CD4-positive, alpha-beta T cell (primary cell): ENCODE results near the gene EMC9. TPM values are rescaled to one million over a fixed set of nuclear protein-coding genes. Genes with fewer than 3 reads are reported as not detected.

Experiments
- ATAC-seq: fragments of 200-7000 bp; cut with Tn5 transposase; one replicate; pipeline ENCODE4 v1.10.0; 2022; ENCODE audit warnings: mild to moderate bottlenecking; ENCODE audit not compliant: poor library complexity
- CTCF ChIA-PET: fragments of 350-600 bp; sonication (Branson Sonifier 250); formaldehyde crosslinking; loops from one replicate; lab custom pipeline; 2021; ENCODE audit warnings: antibody characterized with exemption, inconsistent platforms; lab: Charles Lee
- POLR2A ChIA-PET: fragments of 350-600 bp; sonication (Branson Sonifier 250); formaldehyde crosslinking; loops from one replicate; lab custom pipeline; 2021; ENCODE audit warnings: antibody characterized with exemption, inconsistent platforms; lab: Charles Lee
- DNase-seq, 14 experiments: peaks; one replicate each; pipeline ENCODE4 v3.0.0-alpha.2; 2013 to 2020; ENCODE audit warnings: mixed read lengths in 2 of 14
- H3K27ac ChIP-seq, 2 donors: one replicate each; pipeline versions ENCODE4 v1.5.1 to v1.7.0; 2013; ENCODE audit warnings: low read length in 2 of 2, low read depth in 1 of 2, mild to moderate bottlenecking in 1 of 2
- H3K27me3 ChIP-seq, 2 experiments: 1 replicate in 1 of 2; 2 replicates in 1 of 2; pipeline versions ENCODE4 v1.6.1 to v1.7.0; 2013; ENCODE audit warnings: low read length in 2 of 2, control low read depth in 1 of 2, mild to moderate bottlenecking in 1 of 2, moderate library complexity in 1 of 2; ENCODE audit not compliant: insufficient read depth in 2 of 2, control insufficient read depth in 1 of 2
- H3K36me3 ChIP-seq: one replicate; pipeline ENCODE4 v1.6.1; 2013; ENCODE audit warnings: low read length, control low read depth; ENCODE audit not compliant: insufficient read depth
- H3K4me1 ChIP-seq: one replicate; pipeline ENCODE4 v1.6.1; 2013; ENCODE audit warnings: low read length, control low read depth; ENCODE audit not compliant: insufficient read depth
- H3K4me3 ChIP-seq: one replicate; pipeline ENCODE4 v1.5.1; 2013; ENCODE audit warnings: mild to moderate bottlenecking, low read length, moderate library complexity
- H3K9me3 ChIP-seq, 2 experiments: 1 replicate in 1 of 2; 2 replicates in 1 of 2; pipeline versions ENCODE4 v1.6.1 to v1.7.0; 2013; ENCODE audit warnings: low read length in 2 of 2, mild to moderate bottlenecking in 2 of 2, control low read depth in 1 of 2, moderate library complexity in 1 of 2; ENCODE audit not compliant: control insufficient read depth in 1 of 2, insufficient read depth in 1 of 2
- H3K27ac Mint-ChIP-seq: one replicate; pipeline ENCODE4 v1.8.0; 2020; ENCODE audit warnings: mixed read lengths
- H3K27me3 Mint-ChIP-seq: one replicate; pipeline ENCODE4 v1.8.0; 2021; ENCODE audit warnings: mixed read lengths
- H3K36me3 Mint-ChIP-seq: one replicate; pipeline ENCODE4 v1.8.0; 2021; ENCODE audit warnings: low read depth, mixed read lengths
- H3K4me1 Mint-ChIP-seq: one replicate; pipeline ENCODE4 v1.8.0; 2021; ENCODE audit warnings: low read depth, mixed read lengths
- H3K4me3 Mint-ChIP-seq: one replicate; pipeline ENCODE4 v1.8.0; 2020; ENCODE audit warnings: mild to moderate bottlenecking, mixed read lengths
- H3K9me3 Mint-ChIP-seq: one replicate; pipeline ENCODE4 v1.8.0; 2020; ENCODE audit warnings: mixed read lengths
- intact Hi-C, 2 experiments: fragments of 100-400 bp; cut with DNase I in 1 of 2; cut with micrococcal nuclease in 1 of 2; formaldehyde crosslinking; loops; one replicate each; pipeline versions ENCODE4 v1.15.1 to v1.9.0; 2023 to 2025; cut with DNase I, micrococcal nuclease
- total RNA-seq, 174 experiments: library from RNA in 2 of 174; stranded (reverse) in 2 of 174; gene quantifications; one replicate each; pipeline ENCODE4 v1.2.3 and lab custom pipeline; 2021 to 2026
- TF ChIP-seq, protein P1 (sequence below): fragments of 200-600 bp; IDR thresholded peaks from one replicate; pipeline ENCODE4 v1.8.0; 2022; ENCODE audit warnings: antibody characterized with exemption, mild to moderate bottlenecking

EMC9 gene
- total RNA-seq, 2 experiments from 2014 or later = 11.8 to 13.1 TPM

GRCh38 chr14:24150993-24151392 lies 9.6 kb upstream of the EMC9 start:
- Mint-ChIP-seq H3K27me3 (no peaks in the 10 kb centered on the region), H3K9me3 (no peaks in the 10 kb centered on the region), H3K4me3 (no peak overlapping the region), H3K27ac (no peak overlapping the region), H3K36me3 (peaks cover 87% of the 10 kb centered on the region), H3K4me1 (peaks cover 38% of the 10 kb centered on the region)
- H3K27me3 ChIP-seq = no peaks in the 10 kb centered on the region
- H3K4me3 ChIP-seq = no peak overlapping the region
- H3K9me3 ChIP-seq = no peaks in the 10 kb centered on the region
- ATAC-seq (no peak), DNase-seq (no peak)
- H3K36me3 ChIP-seq = peaks cover 59% of the 10 kb centered on the region
- ChIA-PET CTCF (interaction anchor here (0.5 to 5.5 kb wide), 2 partner anchors 10 to 167 kb away, joined by 3 to 32 read pairs; partner anchors contain the start of gene IRF9), POLR2A (interaction anchor here (0.6 to 8.1 kb wide), 5 partner anchors 10 to 712 kb away, joined by 3 to 154 read pairs (median 15); partner anchors contain the start of genes DCAF11, EMC9, IRF9 and NRL)
- peaks cover 43% of the 10 kb centered on the region for H3K4me1 ChIP-seq
- intact Hi-C loops = no loop called here
- no peak overlapping the region for H3K27ac ChIP-seq
- TF ChIP-seq, protein P1, sequence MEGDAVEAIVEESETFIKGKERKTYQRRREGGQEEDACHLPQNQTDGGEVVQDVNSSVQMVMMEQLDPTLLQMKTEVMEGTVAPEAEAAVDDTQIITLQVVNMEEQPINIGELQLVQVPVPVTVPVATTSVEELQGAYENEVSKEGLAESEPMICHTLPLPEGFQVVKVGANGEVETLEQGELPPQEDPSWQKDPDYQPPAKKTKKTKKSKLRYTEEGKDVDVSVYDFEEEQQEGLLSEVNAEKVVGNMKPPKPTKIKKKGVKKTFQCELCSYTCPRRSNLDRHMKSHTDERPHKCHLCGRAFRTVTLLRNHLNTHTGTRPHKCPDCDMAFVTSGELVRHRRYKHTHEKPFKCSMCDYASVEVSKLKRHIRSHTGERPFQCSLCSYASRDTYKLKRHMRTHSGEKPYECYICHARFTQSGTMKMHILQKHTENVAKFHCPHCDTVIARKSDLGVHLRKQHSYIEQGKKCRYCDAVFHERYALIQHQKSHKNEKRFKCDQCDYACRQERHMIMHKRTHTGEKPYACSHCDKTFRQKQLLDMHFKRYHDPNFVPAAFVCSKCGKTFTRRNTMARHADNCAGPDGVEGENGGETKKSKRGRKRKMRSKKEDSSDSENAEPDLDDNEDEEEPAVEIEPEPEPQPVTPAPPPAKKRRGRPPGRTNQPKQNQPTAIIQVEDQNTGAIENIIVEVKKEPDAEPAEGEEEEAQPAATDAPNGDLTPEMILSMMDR = no peak

DNA sequence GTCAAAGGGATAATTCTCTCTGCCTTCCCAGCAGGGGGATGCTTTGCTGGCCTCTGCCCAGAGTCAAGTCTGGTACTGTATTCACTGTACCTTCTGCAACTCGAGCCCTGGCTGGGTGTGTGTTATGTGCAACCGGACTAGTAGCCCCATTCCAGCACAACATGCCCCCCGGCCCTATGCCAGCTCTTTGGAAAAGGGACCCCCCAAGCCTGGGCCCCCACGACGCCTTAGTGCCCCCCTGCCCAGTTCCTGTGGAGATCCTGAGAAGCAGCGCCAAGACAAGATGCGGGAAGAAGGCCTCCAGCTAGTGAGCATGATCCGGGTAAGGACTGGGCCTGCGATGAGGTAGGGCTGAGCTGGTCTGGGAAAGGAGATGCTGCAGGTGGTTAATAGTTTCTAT lies 9.2 kb upstream of the EMC9 start:
- no peak overlapping the region for H3K27ac ChIP-seq
- peaks cover 55% of the 10 kb centered on the region for H3K36me3 ChIP-seq
- Mint-ChIP-seq H3K36me3 (peaks cover 83% of the 10 kb centered on the region), H3K27me3 (no peaks in the 10 kb centered on the region), H3K9me3 (no peaks in the 10 kb centered on the region), H3K4me3 (no peak overlapping the region), H3K4me1 (peaks cover 42% of the 10 kb centered on the region), H3K27ac (no peak overlapping the region)
- ChIA-PET POLR2A (interaction anchor here (0.6 to 8.1 kb wide), 5 partner anchors 9 to 712 kb away, joined by 3 to 154 read pairs (median 15); partner anchors contain the start of genes DCAF11, EMC9, IRF9 and NRL), CTCF (interaction anchor here (5.5 kb wide), 1 partner anchor 11 kb away, joined by 32 read pairs; the partner anchor contains the start of gene IRF9)
- DNase-seq (no peak), ATAC-seq (no peak)
- H3K4me1 ChIP-seq = peaks cover 47% of the 10 kb centered on the region
- no peaks in the 10 kb centered on the region for H3K27me3 ChIP-seq
- TF ChIP-seq, protein P1 = no peak
- H3K4me3 ChIP-seq = no peak overlapping the region
- H3K9me3 ChIP-seq = no peaks in the 10 kb centered on the region
- intact Hi-C loops = no loop called here

- intact Hi-C loops = no loop called here
- H3K4me3 ChIP-seq = no peak overlapping the region
- Mint-ChIP-seq H3K27ac (peak overlapping the region; percentile 53), H3K27me3 (no peaks in the 10 kb centered on the region), H3K4me1 (peaks cover 47% of the 10 kb centered on the region), H3K4me3 (no peak overlapping the region), H3K36me3 (peaks cover 78% of the 10 kb centered on the region), H3K9me3 (no peaks in the 10 kb centered on the region)
- H3K4me1 ChIP-seq = peaks cover 52% of the 10 kb centered on the region
- no peak for ATAC-seq
- DNase-seq = no peak
- H3K27ac ChIP-seq = no peak overlapping the region
- no peaks in the 10 kb centered on the region for H3K27me3 ChIP-seq
- TF ChIP-seq, protein P1 = no peak
- peaks cover 55% of the 10 kb centered on the region for H3K36me3 ChIP-seq
- ChIA-PET CTCF (interaction anchor here (5.5 kb wide), 1 partner anchor 11 kb away, joined by 32 read pairs; the partner anchor contains the start of gene IRF9), POLR2A (interaction anchor here (2.3 to 8.1 kb wide), 4 partner anchors 9 to 35 kb away, joined by 9 to 154 read pairs (median 71); partner anchors contain the start of genes DCAF11, EMC9, IRF9 and NRL)
- H3K9me3 ChIP-seq = no peaks in the 10 kb centered on the region
These were observed 8.7 kb upstream of the EMC9 start for GRCh38 chr14:24150061-24150460.
